ENCODE data around the gene LRCH2.

- TF ChIP-seq POLR2A (IDR thresholded peaks at IDR 0.05) (no peak), CTCF (IDR thresholded peaks at IDR 0.05) (no peak), EP300 (IDR thresholded peaks at IDR 0.05) (no peak)
Measured at GRCh38 chrX:115093191-115093590, 140.7 kb downstream of the LRCH2 start.

All from tibial nerve (tissue), 4 donors.